ENCODE data around the gene NCOA4. TPM values are rescaled to one million over a fixed set of nuclear protein-coding genes. Genes with fewer than 3 reads are reported as not detected.

The NCOA4 gene
- total and polyA plus RNA-seq, 4 donors = 40.5 to 281 (median 109) TPM

- no peak overlapping the region for H3K9ac ChIP-seq (ENCODE audit: insufficient read depth in 1 of 2, low read length in 2 of 2)
- H3K27me3 ChIP-seq (ENCODE audit: control insufficient read depth in 3 of 3, insufficient read depth in 3 of 3, low read length in 2 of 3) = peaks cover 0 to 2% (median 0%) of the 10 kb centered on the region in 3 donors
- no peaks in the 10 kb centered on the region for H3K9me3 ChIP-seq (ENCODE audit: control insufficient read depth in 4 of 4, insufficient read depth in 3 of 4, low read length in 3 of 4)
- no peak for TF ChIP-seq CTCF (IDR thresholded peaks at IDR 0.05; ENCODE audit: control extremely low read depth, extremely low read depth)
- H3K4me3 ChIP-seq = no peak overlapping the region
- ATAC-seq (ENCODE audit: insufficient read depth, low FRiP score) (no peak), DNase-seq (no peak)
- no peaks in the 10 kb centered on the region for H3K4me1 ChIP-seq (ENCODE audit: control insufficient read depth in 5 of 5, insufficient read depth in 5 of 5, low read length in 5 of 5)
- 64 to 82% methylated on average over 4 of the region's 4 CpGs for WGBS, 2 donors
- no peaks in the 10 kb centered on the region for H3K36me3 ChIP-seq (ENCODE audit: control insufficient read depth in 4 of 4, insufficient read depth in 4 of 4, low read length in 4 of 4)
- no peak overlapping the region for H3K27ac ChIP-seq (ENCODE audit: low read depth in 1 of 2, low read length in 1 of 2)
Observed at GRCh38 chr10:46042527-46042926, 12.1 kb upstream of the NCOA4 start.

GRCh38 chr10:46040004-46040403 is 9.6 kb upstream of the NCOA4 start:
- no peak for DNase-seq
- Histone ChIP-seq H3K4me1 (ENCODE audit: control insufficient read depth in 5 of 5, insufficient read depth in 5 of 5, low read length in 5 of 5) (no peaks in the 10 kb centered on the region), H3K4me3 (no peak overlapping the region), H3K9ac (ENCODE audit: insufficient read depth in 1 of 2, low read length in 2 of 2) (no peak overlapping the region), H3K27me3 (ENCODE audit: control insufficient read depth in 3 of 3, insufficient read depth in 3 of 3, low read length in 2 of 3) (peaks cover 0 to 2% (median 0%) of the 10 kb centered on the region in 3 donors), H3K36me3 (ENCODE audit: control insufficient read depth in 4 of 4, insufficient read depth in 4 of 4, low read length in 4 of 4) (no peaks in the 10 kb centered on the region), H3K9me3 (ENCODE audit: control insufficient read depth in 4 of 4, insufficient read depth in 3 of 4, low read length in 3 of 4) (no peaks in the 10 kb centered on the region), H3K27ac (ENCODE audit: low read depth in 1 of 2, low read length in 1 of 2) (no peak overlapping the region)
- no peak for ATAC-seq (ENCODE audit: insufficient read depth, low FRiP score)
- 79 to 81% methylated on average over 3 of the region's 3 CpGs for WGBS, 2 donors
- no peak for TF ChIP-seq CTCF (IDR thresholded peaks at IDR 0.05; ENCODE audit: control extremely low read depth, extremely low read depth)

- no peak for TF ChIP-seq CTCF (IDR thresholded peaks at IDR 0.05; ENCODE audit: control extremely low read depth, extremely low read depth)
- 91% methylated on average over 8 of the region's 8 CpGs for WGBS, 2 donors
Observed at GRCh38 chr10:46037107-46037825, 6.8 kb upstream of the NCOA4 start.

More at GRCh38 chr10:46037107-46037825, 6.8 kb upstream of the NCOA4 start:
- Histone ChIP-seq H3K9ac (ENCODE audit: insufficient read depth in 1 of 2, low read length in 2 of 2) (no peak overlapping the region), H3K27ac (ENCODE audit: low read depth in 1 of 2, low read length in 1 of 2) (no peak overlapping the region), H3K4me1 (ENCODE audit: control insufficient read depth in 5 of 5, insufficient read depth in 5 of 5, low read length in 5 of 5) (peaks cover 0 to 2% (median 0%) of the 10 kb centered on the region in 5 donors), H3K27me3 (ENCODE audit: control insufficient read depth in 3 of 3, insufficient read depth in 3 of 3, low read length in 2 of 3) (no peaks in the 10 kb centered on the region), H3K4me3 (no peak overlapping the region), H3K9me3 (ENCODE audit: control insufficient read depth in 4 of 4, insufficient read depth in 3 of 4, low read length in 3 of 4) (no peaks in the 10 kb centered on the region), H3K36me3 (ENCODE audit: control insufficient read depth in 4 of 4, insufficient read depth in 4 of 4, low read length in 4 of 4) (no peaks in the 10 kb centered on the region)
- ATAC-seq (ENCODE audit: insufficient read depth, low FRiP score) = no peak
- DNase-seq = no peak
